SHP77 treated with DMSO at 0.1 percent for 48 hours (cell line): ENCODE results near the gene SENP6.
"Not testable (repeated sequence)": the region's sequence is repeated elsewhere in the genome, so short reads cannot be mapped to it uniquely, and the experiment has no call there.

Experiments used
- DNase-seq: peaks from one replicate; lab custom pipeline; 2025; lab: John Stamatoyannopoulos, UW

The SENP6 gene

DNA sequence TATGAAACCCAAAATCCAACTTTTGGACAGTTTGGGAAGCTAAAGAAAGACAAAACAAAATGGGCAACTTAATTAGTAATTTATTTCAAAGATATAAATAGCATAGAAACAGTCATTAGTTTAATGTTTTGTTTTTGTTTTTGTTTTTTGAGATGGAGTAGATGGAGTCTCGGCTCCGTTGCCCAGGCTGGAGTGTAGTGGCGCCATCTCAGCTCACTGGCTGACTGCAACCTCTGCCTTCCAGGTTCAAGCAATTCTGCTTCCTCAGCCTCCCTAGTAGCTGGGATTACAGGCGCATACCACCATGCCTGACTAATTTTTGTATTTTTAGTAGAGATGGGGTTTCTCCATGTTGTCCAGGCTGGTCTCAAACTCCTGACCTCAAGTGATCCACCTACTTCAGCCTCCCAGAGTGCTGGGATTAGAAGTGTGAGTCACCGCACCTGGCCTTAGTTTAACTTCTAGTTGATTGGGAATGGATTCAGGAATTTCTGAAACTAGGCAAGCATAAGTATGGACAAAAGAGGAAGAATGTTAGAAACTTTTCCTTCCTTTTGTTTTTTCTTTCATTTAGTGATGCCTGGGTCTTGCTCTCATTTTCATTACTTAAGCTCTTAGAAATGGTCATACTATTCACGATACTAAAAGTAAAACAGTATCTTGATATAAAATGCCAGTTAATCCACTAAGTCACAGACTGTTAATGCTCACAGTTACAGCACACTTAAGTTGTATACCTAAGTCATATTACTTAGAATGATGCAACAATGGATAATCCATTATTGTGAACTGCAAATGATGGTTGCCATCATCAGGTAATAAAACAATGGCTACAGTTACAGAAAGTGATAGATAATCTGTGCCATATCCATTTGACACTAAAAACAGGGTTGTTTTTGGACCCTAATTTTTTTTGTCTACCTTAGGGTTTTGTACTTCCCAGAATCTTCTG, 8.2 kb downstream of the SENP6 start:
- no peak for DNase-seq

DNA sequence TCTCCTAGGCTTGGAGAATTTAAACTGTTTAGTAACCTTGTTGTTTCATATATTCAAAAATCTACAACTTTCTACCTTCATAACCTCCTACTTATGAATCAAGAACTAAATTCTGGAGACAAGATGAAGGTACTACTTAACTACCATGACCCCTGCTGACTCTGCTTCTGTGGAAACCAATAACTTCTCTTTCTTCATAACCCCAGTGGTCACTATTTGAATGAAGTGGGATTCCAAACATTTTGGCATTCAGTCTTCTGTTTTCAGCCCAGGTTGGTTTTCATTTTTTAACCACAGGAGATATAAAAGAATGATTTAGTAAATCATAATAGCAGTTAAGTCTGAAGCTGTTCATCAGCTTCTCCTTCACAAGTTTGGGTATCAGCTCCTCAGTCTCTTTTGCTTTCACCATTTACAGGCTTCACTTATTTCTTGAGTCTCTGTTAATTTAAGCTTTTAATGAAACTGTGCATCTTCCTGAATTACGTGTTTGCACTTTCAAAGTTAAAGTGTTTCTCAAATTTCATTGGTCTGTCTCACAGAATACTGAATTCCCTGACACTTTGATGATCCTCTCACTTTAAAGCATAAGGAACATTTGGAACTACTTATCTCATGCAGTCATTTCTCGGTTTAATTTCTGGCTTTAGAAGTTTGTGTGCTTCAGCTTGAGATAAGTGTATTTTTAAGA, 9.5 kb downstream of the SENP6 start:
- no peak for DNase-seq

- no peak for DNase-seq
These were observed 10.2 kb downstream of the SENP6 start for GRCh38 chr6:75611702-75612375.

- DNase-seq, result no peak
These were observed 10.8 kb downstream of the SENP6 start for GRCh38 chr6:75612434-75612833.

- no peak for DNase-seq
These were observed 11.4 kb downstream of the SENP6 start for GRCh38 chr6:75613056-75613501.

- DNase-seq, result no peak
These were observed 16.8 kb downstream of the SENP6 start for GRCh38 chr6:75618437-75618836.

DNA sequence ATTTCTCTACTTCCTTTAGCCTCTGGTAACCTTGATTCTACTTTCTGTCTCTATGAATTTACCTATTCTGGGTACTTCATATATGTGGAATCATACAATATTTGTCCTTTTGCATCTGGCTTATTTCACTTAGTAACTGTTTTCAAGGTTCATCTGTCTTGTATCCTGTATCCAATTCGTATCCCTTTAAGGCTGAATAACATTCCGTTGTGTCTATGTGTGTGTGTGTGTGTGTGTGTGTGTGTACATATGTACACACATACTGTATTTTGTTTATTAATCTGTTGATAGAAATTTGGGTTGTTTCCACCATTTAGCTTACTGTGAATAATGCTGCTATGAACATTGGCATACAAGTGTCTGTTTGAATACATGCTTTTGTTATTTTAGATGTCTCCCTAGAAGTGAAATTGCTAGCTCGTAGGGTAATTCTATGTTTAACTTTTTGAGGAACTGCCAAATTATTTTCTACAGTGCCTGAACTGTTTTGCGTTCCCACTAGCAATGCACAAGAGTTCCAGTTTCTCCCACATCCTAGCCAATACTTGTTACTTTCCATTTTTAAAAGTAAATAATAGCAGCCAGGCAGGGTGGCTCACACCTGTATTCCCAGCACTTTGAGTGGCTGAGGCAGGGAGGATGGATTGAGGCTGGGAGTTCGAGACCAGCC, 17.7 kb downstream of the SENP6 start:
- DNase-seq, result no peak

DNA sequence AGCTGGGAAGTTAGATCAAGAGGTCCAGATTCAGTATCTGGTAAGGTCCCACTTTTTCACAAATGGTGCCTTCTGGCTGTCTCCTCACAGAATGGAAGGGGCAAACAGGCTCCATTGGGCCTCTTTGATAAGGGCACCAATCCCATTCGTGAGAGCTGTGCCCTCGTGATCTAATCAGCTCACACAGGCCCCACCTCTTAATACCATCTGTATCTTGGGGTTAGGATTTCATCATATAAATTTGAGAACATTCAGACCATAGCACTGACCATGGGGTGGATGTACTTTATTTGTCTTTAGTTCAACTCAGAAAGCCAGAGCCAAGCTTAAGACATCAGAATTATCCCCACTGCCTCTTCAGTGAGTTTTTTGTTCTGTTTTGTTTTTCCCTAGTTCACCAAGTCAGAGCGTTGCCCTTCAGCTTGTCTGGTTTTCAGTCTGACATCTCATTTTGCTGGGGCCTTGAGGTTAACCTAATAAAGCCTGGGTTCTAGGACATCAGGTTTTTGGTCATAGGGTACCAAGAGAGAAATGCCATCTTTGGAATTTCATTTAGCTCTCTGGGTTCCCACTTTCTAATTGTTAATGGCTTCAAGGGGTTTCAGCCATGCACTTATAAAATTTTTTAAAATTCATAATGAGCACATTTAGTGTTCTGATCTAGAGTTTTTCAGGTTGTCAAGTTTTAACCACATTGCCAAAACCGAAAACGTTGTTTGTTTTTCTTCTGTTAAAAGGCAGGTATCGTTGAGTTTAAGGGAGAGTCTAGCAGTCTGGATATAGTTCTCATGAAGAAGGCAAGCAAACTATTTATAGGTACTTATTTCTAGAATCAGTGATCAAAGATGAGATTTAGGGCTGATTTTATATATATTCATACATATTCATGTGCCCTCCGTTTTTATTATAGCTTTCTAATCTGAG, 19.0 kb downstream of the SENP6 start:
- DNase-seq, result no peak

DNA sequence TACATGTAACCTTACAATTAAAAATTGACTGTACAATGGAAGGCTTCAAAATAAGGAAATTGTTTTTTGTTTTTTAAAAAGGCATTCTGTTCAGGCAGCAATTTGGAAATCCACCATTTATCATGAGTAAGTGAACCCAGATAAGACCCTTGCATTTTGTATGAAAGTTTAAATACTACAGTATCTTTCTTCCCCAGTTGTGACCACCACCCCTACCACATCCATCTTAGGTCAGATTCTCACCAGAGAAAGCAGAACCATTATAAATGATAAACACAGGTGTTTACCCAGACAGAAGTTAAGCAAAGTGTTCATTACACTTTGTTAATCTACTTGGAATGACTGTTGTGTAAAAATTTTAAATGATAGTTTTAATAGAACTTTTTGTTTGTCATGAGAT, 20.2 kb downstream of the SENP6 start:
- no peak for DNase-seq

GRCh38 chr6:75623491-75623890, 21.8 kb downstream of the SENP6 start:
- DNase-seq, result no peak

GRCh38 chr6:75624335-75624734, 22.7 kb downstream of the SENP6 start:
- no peak for DNase-seq

GRCh38 chr6:75624988-75625387, 23.3 kb downstream of the SENP6 start:
- no peak for DNase-seq

- no peak for DNase-seq
These were observed 24.9 kb downstream of the SENP6 start for GRCh38 chr6:75626561-75626960.

DNA sequence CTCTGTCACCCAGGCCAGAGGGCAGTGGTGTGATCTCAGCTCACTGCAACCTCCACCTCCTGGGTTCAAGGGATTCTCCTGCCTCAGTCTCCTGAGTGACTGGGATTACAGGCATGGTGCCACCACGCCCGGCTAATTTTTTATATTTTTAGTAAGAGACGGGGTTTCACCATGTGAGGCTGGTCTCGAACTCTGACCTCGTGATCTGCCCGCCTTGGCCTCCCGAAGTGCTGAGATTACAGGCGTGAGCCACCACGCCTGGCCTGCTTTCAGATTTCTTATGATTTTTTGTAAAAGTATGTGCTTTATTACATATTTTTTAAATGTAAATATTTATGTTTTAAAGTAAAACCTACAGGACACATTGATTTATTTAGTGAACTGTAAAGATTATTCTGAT, 26.0 kb downstream of the SENP6 start:
- not testable (repeated sequence) for DNase-seq

GRCh38 chr6:75631859-75632635, 30.4 kb downstream of the SENP6 start:
- no peak for DNase-seq

GRCh38 chr6:75633045-75633444, 31.4 kb downstream of the SENP6 start:
- DNase-seq, result no peak

- DNase-seq, result no peak
These were observed 40.6 kb downstream of the SENP6 start for GRCh38 chr6:75642311-75642710.

DNA sequence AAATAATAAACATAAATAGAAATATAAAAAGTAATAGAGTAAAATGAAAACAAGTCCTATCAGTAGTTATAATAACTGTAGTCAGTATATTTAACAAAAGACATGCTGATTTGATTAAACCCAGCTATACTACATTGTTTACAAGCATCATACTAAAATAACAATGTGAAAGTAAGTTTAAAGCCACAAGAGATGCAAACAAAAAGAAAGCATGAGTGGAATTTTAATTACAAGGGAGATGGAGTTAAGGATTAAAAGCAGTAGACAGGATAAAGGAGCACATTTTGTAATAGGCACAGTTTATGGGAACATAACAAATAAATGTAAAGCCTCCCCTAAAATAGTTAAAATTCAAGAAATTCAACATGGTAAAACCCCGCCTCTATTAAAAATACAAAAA, 41.5 kb downstream of the SENP6 start:
- no peak for DNase-seq

- no peak for DNase-seq
These were observed 54.8 kb downstream of the SENP6 start for GRCh38 chr6:75656479-75656878.

DNA sequence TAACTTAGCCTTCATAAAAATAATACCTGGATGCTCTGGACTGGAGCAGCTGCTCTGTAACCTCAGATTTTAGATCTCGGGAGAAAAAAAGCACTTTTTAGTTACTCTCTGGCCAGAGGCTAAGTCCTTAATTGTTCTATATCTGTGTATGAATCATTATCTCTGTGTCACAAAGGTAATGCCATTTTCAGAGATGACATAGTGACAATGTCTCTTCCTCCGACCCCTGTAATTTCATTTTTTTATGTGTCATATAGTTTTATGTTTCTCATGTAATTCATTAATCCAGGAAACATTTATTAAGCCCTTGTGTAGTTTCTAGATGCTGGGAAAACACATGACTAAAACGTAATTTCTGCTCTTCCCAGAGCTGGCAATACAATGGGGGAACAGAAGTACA, 55.6 kb downstream of the SENP6 start:
- DNase-seq, result no peak
